Astrocyte (in vitro differentiated cells and primary cell): ENCODE measurements around the gene CTNNA3. TPM values are rescaled to one million over a fixed set of nuclear protein-coding genes. Genes with fewer than 3 reads are reported as not detected.

Source experiments
- DNase-seq: peaks from one replicate; pipeline ENCODE4 v3.0.0-alpha.2; 2010; ENCODE audit warnings: low read depth
- FAIRE-seq: peaks from 2 replicates; lab custom pipeline; 2011; peaks lifted over from hg19 to GRCh38; lab: Jason Lieb, UNC
- H2AFZ ChIP-seq: 2 replicates; pipeline ENCODE4 v1.6.0; 2012; ENCODE audit warnings: low read depth, low read length, inconsistent platforms
- H3K27ac ChIP-seq: 2 replicates; pipeline ENCODE4 v1.5.1; 2011; ENCODE audit warnings: low read depth, low read length, inconsistent platforms
- H3K27me3 ChIP-seq: 2 replicates; pipeline ENCODE4 v1.6.0; 2011; ENCODE audit warnings: low read length, inconsistent platforms; ENCODE audit not compliant: insufficient read depth
- H3K36me3 ChIP-seq: 2 replicates; pipeline ENCODE4 v1.5.1; 2011; ENCODE audit warnings: low read length, inconsistent platforms; ENCODE audit not compliant: insufficient read depth
- H3K4me1 ChIP-seq: 2 replicates; pipeline ENCODE4 v1.5.1; 2011; ENCODE audit warnings: low read length, inconsistent platforms; ENCODE audit not compliant: insufficient read depth
- H3K4me2 ChIP-seq: 2 replicates; pipeline ENCODE4 v1.6.0; 2012; ENCODE audit warnings: low read length, inconsistent platforms
- H3K4me3 ChIP-seq: 2 replicates; pipeline ENCODE4 v1.5.1; 2011; ENCODE audit warnings: low read depth, mild to moderate bottlenecking, low read length, inconsistent platforms; ENCODE audit not compliant: insufficient read depth
- H3K79me2 ChIP-seq: 2 replicates; pipeline ENCODE4 v1.6.0; 2012; ENCODE audit warnings: mild to moderate bottlenecking, low read length, inconsistent platforms; ENCODE audit not compliant: insufficient read depth
- H3K9ac ChIP-seq: 2 replicates; pipeline ENCODE4 v1.6.0; 2012; ENCODE audit warnings: mild to moderate bottlenecking, low read length, inconsistent platforms
- H3K9me3 ChIP-seq: 2 replicates; pipeline ENCODE4 v1.5.1; 2012; ENCODE audit warnings: low read depth, mild to moderate bottlenecking, low read length, inconsistent platforms; ENCODE audit not compliant: insufficient read depth
- H4K20me1 ChIP-seq: 2 replicates; pipeline ENCODE4 v1.6.0; 2012; ENCODE audit warnings: low read length, inconsistent platforms; ENCODE audit not compliant: insufficient read depth
- H3K27ac Mint-ChIP-seq: one replicate; pipeline ENCODE4 v1.8.0; 2021; ENCODE audit warnings: mild to moderate bottlenecking, mixed read lengths; ENCODE audit not compliant: unreplicated experiment
- H3K27me3 Mint-ChIP-seq: one replicate; pipeline ENCODE4 v1.8.0; 2021; ENCODE audit warnings: low read depth, mixed read lengths; ENCODE audit not compliant: unreplicated experiment
- H3K36me3 Mint-ChIP-seq: one replicate; pipeline ENCODE4 v1.8.0; 2021; ENCODE audit warnings: low read depth, mixed read lengths; ENCODE audit not compliant: unreplicated experiment
- H3K4me1 Mint-ChIP-seq: one replicate; pipeline ENCODE4 v1.8.0; 2021; ENCODE audit warnings: low read depth, mixed read lengths; ENCODE audit not compliant: unreplicated experiment
- H3K4me3 Mint-ChIP-seq: one replicate; pipeline ENCODE4 v1.8.0; 2021; ENCODE audit warnings: mild to moderate bottlenecking, moderate library complexity, mixed read lengths; ENCODE audit not compliant: unreplicated experiment
- H3K9me3 Mint-ChIP-seq: one replicate; pipeline ENCODE4 v1.8.0; 2021; ENCODE audit warnings: mild to moderate bottlenecking, mixed read lengths; ENCODE audit not compliant: unreplicated experiment
- CTCF ChIP-seq: IDR thresholded peaks from 2 replicates; pipeline ENCODE4 v1.5.1; 2011; ENCODE audit warnings: low read depth, mild to moderate bottlenecking, inconsistent platforms, low read length, moderate library complexity; ENCODE audit not compliant: insufficient read depth
- EZH2 ChIP-seq: IDR thresholded peaks from 2 replicates; pipeline ENCODE4 v1.6.1; 2012; ENCODE audit warnings: mild to moderate bottlenecking, low read length, inconsistent platforms; ENCODE audit not compliant: insufficient read depth
- total RNA-seq: library from RNA; stranded (reverse); gene quantifications from 2 replicates; pipeline ENCODE4 v1.2.1, GENCODE V29; 2021

Gene CTNNA3
- total RNA-seq, 1 donor from 2014 or later = 0.73 TPM

- H3K4me3 ChIP-seq = no peak overlapping the region
- no peaks in the 10 kb centered on the region for H3K79me2 ChIP-seq
- H3K4me1 ChIP-seq = no peaks in the 10 kb centered on the region
- no peaks in the 10 kb centered on the region for H3K27me3 ChIP-seq
- no peaks in the 10 kb centered on the region for H3K36me3 Mint-ChIP-seq
- H4K20me1 ChIP-seq = no peaks in the 10 kb centered on the region
- H3K36me3 ChIP-seq = no peaks in the 10 kb centered on the region
- H2AFZ ChIP-seq = no peak overlapping the region
- peaks cover 6% of the 10 kb centered on the region for H3K9me3 ChIP-seq
- no peak overlapping the region for H3K4me3 Mint-ChIP-seq
- no peak overlapping the region for H3K27ac ChIP-seq
- DNase-seq = no peak
- no peak overlapping the region for H3K27ac Mint-ChIP-seq
- H3K4me2 ChIP-seq = no peak overlapping the region
- H3K9ac ChIP-seq = no peak overlapping the region
- H3K4me1 Mint-ChIP-seq = no peaks in the 10 kb centered on the region
- TF ChIP-seq CTCF = no peak
- TF ChIP-seq EZH2 = no peak
- peaks cover 10% of the 10 kb centered on the region for H3K9me3 Mint-ChIP-seq
- no peak for FAIRE-seq
- no peaks in the 10 kb centered on the region for H3K27me3 Mint-ChIP-seq
Observed at GRCh38 chr10:67476201-67476600, 219.8 kb downstream of the CTNNA3 start.

GRCh38 chr10:67473850-67474633, 222.0 kb downstream of the CTNNA3 start:
- H3K9ac ChIP-seq = no peak overlapping the region
- H3K4me2 ChIP-seq = no peak overlapping the region
- Mint-ChIP-seq H3K4me1 (no peaks in the 10 kb centered on the region), H3K9me3 (peaks cover 8% of the 10 kb centered on the region), H3K4me3 (no peak overlapping the region), H3K27me3 (no peaks in the 10 kb centered on the region), H3K27ac (no peak overlapping the region), H3K36me3 (no peaks in the 10 kb centered on the region)
- no peak for FAIRE-seq
- H3K4me1 ChIP-seq = no peaks in the 10 kb centered on the region
- H3K27ac ChIP-seq = no peak overlapping the region
- H2AFZ ChIP-seq = no peak overlapping the region
- H3K79me2 ChIP-seq = no peaks in the 10 kb centered on the region
- DNase-seq = no peak
- no peak overlapping the region for H3K4me3 ChIP-seq
- H4K20me1 ChIP-seq = no peaks in the 10 kb centered on the region
- no peaks in the 10 kb centered on the region for H3K27me3 ChIP-seq
- no peak for TF ChIP-seq EZH2
- TF ChIP-seq CTCF = no peak
- H3K9me3 ChIP-seq = peaks cover 6% of the 10 kb centered on the region
- no peaks in the 10 kb centered on the region for H3K36me3 ChIP-seq

GRCh38 chr10:67471022-67471421, 225.0 kb downstream of the CTNNA3 start:
- Histone ChIP-seq H3K27me3 (no peaks in the 10 kb centered on the region), H3K4me3 (no peak overlapping the region), H4K20me1 (no peaks in the 10 kb centered on the region), H3K27ac (no peak overlapping the region), H3K36me3 (no peaks in the 10 kb centered on the region), H3K9ac (no peak overlapping the region), H3K4me1 (no peaks in the 10 kb centered on the region), H3K4me2 (no peak overlapping the region), H3K79me2 (no peaks in the 10 kb centered on the region), H2AFZ (no peak overlapping the region), H3K9me3 (peaks cover under 1% of the 10 kb centered on the region)
- Mint-ChIP-seq H3K9me3 (no peaks in the 10 kb centered on the region), H3K27me3 (no peaks in the 10 kb centered on the region), H3K4me3 (no peak overlapping the region), H3K4me1 (no peaks in the 10 kb centered on the region), H3K36me3 (no peaks in the 10 kb centered on the region), H3K27ac (no peak overlapping the region)
- no peak for FAIRE-seq
- no peak for TF ChIP-seq CTCF
- no peak for TF ChIP-seq EZH2
- DNase-seq = no peak
